ENCODE data around the gene CSF1. TPM values are rescaled to one million over a fixed set of nuclear protein-coding genes. Genes with fewer than 3 reads are reported as not detected.
"Not testable (repeated sequence)": the region's sequence is repeated elsewhere in the genome, so short reads cannot be mapped to it uniquely, and the experiment has no call there.

Gene CSF1
- polyA plus RNA-seq, 10 donors = 7.0 to 13.9 (median 9.3) TPM

DNA sequence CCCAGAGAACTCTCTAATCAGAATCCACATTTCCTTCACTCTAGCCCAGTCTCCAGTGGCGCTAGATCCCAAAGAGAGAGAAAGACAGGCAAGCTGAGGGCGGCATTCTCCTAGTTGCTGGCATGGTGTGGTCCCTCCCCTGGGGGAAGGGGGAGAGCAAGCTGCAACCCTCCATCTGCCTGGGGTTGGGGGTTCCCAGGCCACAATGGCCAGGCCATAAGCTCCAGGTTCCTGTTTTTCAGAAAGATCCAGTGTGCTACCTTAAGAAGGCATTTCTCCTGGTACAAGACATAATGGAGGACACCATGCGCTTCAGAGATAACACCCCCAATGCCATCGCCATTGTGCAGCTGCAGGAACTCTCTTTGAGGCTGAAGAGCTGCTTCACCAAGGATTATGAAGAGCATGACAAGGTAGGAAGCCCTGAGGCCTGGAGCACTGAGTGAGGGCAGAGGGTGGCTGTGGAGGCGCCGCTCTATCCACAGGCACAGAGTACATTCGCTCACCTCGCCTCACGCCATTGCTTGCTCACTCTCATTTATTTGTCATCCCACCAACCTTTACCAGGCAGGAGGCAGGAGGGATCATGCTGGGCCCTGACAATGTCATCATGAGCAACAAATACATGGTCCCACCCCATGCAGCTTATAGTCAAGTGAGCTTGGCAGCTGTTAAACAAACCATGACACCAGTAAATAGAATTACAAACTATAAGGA is 6.6 kb downstream of the CSF1 start:
- no peak for DNase-seq

DNA sequence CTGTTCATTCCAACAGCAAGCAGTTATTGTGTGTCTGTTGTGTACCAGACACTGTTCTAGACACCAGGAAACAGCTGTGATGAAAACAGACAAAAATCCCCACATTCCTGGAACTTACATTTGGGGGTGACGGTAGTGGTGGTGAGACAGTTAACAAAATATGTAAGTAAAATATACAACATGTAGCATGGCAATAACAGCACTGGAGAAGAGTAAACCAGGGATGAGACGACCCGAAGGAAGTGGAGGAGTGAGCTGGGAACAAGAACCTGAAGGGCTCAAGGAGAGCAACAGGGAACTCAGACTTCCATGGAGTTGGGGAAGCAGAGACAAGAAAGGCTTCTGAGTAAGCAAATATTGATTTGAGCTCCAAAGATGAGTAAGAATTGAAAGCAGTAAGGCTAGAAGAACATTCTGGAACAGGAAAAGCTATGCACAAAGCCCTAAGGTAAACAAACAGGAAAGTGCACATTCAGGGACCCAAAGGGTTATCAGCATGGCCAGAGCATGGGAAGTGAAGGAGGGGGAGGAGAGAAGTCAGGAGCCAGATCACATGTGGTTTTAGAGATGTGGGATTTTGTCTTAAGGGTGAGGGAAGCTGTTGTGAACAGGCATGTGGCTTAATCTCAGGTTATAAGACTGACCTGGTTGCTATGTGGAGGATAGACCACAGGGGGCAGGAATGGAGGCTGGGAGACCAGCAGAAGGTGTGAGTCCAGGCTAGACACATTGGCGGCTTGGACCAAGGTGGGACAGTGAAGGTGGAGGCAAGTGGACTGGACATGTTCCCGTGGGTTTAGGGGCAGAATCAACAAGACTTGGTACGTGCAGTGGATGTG is 7.3 kb downstream of the CSF1 start:
- DNase-seq = no peak

DNA sequence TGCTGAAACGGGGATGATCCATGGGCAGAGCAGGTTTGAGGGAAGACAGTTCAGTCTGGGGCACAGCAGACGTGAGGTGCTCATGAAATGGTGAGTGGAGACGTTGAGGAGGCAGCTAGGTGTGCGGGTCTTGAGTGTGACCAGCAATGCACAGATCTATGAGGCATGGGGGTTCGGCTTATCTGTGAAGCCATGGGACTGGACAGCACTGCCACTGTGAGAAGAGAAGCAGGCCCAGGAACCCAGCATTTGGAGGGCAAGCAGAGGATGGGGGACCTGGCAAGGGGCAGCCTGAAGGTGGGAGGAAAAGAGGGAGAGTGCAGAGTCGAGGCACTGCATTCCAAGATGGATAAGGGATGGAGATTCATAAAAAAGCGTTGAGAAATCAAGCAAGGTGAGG is 8.0 kb downstream of the CSF1 start:
- DNase-seq = no peak

DNA sequence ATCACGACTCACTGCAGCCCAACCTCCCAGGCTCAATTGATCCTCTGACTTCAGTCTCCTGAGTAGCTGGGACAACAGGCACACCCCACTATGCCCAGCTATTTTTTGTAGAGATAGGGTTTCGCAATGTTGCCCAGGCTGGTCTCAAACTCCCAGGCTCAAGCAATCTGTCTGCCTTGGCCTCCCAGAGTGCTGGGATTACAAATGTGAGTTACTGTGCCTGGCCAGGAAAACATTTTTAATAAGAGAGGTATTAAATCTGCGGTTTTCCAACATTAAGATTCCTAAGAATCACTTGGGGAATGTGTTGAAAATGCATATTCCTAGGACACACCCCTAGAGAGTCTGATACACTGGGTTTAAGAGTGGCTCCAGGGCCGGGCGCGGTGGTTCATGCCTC is 8.7 kb downstream of the CSF1 start:
- DNase-seq = no peak

DNA sequence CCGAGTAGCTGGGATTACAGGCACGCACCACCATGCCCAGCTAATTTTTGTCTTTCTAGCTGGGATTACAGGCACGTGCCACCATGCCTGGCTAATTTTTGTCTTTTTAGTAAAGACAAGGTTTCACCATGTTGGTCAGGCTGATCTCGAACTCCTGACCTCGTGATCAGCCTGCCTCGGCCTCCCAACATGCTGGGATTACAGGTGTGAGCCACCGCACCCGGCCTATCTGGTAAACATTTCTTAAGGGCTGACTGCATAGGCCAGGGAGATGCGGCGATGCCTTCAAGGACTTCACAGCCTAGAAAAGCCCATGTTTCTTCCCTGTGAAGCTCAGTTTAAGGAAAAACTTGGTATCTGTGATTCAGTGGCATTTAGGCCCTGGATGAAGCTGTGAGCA is 9.7 kb downstream of the CSF1 start:
- not testable (repeated sequence) for DNase-seq

DNA sequence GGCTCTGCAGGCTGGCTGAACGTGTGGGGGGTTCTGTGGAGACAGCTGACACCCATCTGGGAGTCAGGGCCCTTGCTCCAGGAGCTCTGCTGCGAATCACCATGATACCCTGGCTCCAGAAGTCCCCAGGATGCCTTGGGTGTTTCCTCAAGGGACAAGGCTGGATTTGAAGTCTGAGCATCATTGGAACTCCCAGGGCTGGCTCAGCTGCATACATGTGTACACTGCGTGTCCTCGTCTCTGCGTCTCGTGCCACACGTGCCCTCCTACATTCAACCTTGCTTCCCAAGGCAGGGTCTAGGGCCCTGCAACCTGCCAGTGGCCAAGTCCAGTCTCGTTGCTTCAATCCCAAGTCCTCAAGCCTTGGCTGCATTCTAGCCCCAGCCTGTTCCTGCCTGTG is 11.7 kb downstream of the CSF1 start:
- no peak for DNase-seq

DNA sequence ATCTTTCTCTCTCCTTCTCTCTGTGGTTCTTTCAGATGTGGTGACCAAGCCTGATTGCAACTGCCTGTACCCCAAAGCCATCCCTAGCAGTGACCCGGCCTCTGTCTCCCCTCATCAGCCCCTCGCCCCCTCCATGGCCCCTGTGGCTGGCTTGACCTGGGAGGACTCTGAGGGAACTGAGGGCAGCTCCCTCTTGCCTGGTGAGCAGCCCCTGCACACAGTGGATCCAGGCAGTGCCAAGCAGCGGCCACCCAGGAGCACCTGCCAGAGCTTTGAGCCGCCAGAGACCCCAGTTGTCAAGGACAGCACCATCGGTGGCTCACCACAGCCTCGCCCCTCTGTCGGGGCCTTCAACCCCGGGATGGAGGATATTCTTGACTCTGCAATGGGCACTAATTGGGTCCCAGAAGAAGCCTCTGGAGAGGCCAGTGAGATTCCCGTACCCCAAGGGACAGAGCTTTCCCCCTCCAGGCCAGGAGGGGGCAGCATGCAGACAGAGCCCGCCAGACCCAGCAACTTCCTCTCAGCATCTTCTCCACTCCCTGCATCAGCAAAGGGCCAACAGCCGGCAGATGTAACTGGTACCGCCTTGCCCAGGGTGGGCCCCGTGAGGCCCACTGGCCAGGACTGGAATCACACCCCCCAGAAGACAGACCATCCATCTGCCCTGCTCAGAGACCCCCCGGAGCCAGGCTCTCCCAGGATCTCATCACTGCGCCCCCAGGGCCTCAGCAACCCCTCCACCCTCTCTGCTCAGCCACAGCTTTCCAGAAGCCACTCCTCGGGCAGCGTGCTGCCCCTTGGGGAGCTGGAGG is 12.7 kb downstream of the CSF1 start:
- DNase-seq = no peak

GRCh38 chr1:109923946-109924275 is 13.3 kb downstream of the CSF1 start:
- DNase-seq = no peak

DNA sequence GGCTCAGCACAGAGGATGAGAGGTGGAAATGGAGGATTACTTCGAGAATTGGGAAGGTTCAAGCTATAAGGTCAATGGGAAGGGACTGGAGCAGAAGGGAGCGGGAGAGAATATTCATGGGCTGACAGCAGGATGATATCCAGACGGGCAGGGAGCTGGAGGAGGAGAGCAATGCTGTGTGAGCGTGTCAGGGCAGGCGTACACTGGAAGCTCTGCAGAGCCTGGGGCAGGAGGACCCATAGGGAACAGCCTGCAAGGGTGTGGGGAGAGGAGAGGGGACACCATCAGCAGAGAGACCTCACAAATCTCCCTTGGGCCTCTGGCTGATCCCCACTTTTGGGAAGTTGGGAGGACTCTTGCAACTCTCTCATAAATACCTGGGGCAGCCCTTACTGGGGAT is 13.7 kb downstream of the CSF1 start:
- DNase-seq = no peak

- DNase-seq = no peak
Measured at GRCh38 chr1:109925159-109925990, 14.7 kb downstream of the CSF1 start.

- no peak for DNase-seq
Measured at GRCh38 chr1:109926662-109927300, 16.1 kb downstream of the CSF1 start.

DNA sequence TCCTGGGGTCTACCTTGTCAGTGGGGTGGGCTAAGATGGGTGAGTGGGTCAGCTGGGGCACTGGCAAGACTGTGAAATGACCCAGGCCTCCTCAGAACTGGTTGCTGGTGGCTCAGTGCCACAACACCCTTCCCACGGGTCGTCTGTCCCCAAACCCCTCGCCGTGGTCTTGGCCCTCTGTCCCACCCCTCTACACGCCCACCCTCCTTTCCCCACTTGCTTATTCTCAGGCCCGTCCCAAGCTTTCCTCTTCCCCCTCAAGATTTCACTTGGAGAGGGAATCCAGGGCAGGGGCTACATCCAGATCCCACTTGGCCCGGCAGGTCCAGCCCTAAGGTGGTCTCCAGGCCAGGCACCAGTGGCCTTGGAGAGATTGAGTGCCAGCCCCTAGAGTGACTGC is 16.7 kb downstream of the CSF1 start:
- DNase-seq = no peak

DNA sequence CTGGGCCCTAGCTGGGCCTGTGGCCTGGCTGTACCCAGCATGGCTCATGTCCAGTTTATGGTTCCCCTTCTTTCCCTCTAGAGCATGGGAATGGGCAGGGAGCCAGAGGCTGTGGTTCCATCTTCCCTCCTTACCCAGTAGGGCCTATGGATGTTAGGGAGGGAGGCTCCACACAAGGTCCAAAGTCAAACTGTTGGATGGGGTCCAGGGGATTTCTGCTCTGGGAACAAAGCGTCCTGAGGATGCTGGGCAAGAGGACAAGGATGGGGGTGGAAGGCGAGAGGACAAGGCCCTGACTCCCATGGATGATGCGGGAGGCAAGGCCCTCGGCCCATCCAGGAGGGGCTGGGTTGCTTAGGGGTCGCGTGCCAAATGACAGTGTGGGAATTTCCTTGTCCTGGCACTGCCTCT is 17.3 kb downstream of the CSF1 start:
- DNase-seq = peak in 2 of 3 donors; percentile 51 to 63

DNA sequence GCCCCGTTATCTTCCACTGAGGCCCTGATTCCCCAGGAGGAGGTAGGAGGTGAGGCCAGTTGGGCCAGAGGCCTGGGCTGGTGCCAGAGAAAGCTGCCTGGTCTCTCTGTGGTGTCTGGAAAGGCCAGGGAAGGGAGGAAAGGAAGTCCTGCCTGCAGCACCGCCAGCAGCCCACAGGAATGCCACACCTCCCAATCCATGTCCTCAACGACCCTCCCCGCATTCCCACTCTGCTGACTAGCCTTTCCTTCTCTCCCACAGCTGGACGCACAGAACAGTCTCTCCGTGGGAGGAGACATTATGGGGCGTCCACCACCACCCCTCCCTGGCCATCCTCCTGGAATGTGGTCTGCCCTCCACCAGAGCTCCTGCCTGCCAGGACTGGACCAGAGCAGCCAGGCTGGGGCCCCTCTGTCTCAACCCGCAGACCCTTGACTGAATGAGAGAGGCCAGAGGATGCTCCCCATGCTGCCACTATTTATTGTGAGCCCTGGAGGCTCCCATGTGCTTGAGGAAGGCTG is 18.0 kb downstream of the CSF1 start:
- peak in 1 of 3 donors; percentile 37 for DNase-seq

DNA sequence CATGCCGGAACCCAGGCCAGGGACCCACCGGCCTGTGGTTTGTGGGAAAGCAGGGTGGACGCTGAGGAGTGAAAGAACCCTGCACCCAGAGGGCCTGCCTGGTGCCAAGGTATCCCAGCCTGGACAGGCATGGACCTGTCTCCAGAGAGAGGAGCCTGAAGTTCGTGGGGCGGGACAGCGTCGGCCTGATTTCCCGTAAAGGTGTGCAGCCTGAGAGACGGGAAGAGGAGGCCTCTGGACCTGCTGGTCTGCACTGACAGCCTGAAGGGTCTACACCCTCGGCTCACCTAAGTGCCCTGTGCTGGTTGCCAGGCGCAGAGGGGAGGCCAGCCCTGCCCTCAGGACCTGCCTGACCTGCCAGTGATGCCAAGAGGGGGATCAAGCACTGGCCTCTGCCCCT is 18.5 kb downstream of the CSF1 start:
- no peak for DNase-seq

- DNase-seq = no peak
Measured at GRCh38 chr1:109929588-109930251, 19.1 kb downstream of the CSF1 start.

- DNase-seq = no peak
Measured at GRCh38 chr1:109930252-109930993, 19.8 kb downstream of the CSF1 start.

- DNase-seq = peak; percentile 41 to 87 (median 74)
Measured at GRCh38 chr1:109931189-109931731, 20.6 kb downstream of the CSF1 start.
